GM12874 (cell line): ENCODE data around the gene TPO.

Experiments used
- TF ChIP-seq, protein P1 (sequence below): IDR thresholded peaks from 2 replicates; pipeline ENCODE4 v1.5.1; 2011; ENCODE audit warnings: low read depth, mild to moderate bottlenecking, control low read depth, low read length, moderate library complexity; ENCODE audit not compliant: insufficient read depth

The TPO gene

DNA sequence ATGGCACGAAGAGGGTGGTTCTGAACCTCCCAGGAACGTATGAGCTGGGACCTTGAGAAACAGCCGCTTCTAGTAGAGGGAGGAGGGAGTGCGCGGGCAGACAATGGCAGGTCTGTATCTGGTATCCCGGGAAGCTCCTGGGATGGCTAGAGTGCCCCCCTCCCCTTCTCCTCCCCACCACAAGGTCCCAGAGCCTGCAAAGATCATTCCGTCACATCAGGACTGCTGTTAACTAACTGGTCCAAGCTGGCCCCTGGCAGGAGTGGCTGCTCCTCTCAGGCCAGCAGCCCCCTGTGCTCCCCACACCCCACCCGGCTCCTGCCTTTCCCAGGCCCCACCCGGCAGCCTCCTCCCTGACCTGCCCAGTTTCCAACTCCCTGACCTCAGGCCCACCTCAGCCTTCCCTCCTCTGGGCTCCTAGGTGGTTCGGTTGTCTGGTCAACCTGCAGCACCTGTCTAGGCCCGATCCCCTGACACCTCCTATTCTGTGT lies 75.0 kb downstream of the TPO start:
- TF ChIP-seq, protein P1, sequence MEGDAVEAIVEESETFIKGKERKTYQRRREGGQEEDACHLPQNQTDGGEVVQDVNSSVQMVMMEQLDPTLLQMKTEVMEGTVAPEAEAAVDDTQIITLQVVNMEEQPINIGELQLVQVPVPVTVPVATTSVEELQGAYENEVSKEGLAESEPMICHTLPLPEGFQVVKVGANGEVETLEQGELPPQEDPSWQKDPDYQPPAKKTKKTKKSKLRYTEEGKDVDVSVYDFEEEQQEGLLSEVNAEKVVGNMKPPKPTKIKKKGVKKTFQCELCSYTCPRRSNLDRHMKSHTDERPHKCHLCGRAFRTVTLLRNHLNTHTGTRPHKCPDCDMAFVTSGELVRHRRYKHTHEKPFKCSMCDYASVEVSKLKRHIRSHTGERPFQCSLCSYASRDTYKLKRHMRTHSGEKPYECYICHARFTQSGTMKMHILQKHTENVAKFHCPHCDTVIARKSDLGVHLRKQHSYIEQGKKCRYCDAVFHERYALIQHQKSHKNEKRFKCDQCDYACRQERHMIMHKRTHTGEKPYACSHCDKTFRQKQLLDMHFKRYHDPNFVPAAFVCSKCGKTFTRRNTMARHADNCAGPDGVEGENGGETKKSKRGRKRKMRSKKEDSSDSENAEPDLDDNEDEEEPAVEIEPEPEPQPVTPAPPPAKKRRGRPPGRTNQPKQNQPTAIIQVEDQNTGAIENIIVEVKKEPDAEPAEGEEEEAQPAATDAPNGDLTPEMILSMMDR, result no peak

DNA sequence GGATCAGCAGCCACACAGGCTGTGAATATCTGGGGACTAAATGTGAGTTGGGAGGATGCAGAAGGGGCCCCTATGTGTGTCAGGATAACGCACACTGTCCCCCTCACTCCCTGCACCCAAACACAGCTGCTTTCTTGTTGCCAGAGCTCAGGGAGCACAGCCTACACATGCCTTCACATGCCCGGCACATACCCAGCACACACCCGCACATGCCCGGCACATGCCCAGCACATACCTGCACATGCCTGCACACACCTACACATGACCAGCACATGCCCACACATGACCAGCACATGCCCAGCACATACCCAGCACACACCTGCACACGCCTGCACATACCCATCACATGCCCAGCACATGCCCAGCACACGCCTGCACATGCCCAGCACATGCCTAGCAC lies 75.6 kb downstream of the TPO start:
- TF ChIP-seq, protein P1, result no peak

DNA sequence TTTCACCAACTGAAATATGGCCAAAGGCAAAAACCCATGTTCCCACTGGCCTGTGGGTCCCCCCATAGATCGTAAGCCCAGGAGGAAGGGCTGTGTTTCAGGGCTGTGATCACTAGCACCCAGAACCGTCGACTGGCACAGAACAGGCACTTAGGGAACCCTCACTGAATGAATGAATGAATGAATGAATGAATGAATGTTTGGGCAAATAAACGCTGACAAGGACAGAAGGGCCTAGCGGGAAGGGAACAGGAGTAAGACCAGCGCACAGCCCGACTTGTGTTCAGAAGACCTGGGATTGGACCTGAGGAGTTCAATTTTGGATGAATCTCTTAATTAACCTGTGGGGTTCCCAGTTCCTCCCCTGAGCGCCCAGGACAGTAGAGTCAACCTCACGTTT lies 76.2 kb downstream of the TPO start:
- TF ChIP-seq, protein P1, result no peak

DNA sequence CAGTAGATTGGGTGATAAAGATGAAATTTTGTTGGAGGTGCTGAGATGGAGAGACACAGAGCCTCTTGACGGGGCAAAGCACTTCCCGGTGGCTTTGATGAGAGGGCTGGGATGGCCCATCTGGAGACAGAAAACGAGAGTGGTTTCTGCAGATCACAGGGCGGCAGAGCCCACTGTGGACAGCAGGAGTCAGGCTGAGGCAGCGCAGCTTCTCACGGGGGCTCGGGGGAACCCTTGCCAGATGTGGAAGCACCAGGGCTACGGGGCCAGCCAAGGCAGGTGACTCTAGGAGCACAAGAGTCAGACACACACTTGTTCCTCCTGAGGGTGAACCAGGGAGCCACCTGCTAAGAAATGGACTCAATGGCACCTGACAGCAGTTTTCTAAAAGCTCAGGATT lies 78.5 kb downstream of the TPO start:
- TF ChIP-seq, protein P1, result no peak

DNA sequence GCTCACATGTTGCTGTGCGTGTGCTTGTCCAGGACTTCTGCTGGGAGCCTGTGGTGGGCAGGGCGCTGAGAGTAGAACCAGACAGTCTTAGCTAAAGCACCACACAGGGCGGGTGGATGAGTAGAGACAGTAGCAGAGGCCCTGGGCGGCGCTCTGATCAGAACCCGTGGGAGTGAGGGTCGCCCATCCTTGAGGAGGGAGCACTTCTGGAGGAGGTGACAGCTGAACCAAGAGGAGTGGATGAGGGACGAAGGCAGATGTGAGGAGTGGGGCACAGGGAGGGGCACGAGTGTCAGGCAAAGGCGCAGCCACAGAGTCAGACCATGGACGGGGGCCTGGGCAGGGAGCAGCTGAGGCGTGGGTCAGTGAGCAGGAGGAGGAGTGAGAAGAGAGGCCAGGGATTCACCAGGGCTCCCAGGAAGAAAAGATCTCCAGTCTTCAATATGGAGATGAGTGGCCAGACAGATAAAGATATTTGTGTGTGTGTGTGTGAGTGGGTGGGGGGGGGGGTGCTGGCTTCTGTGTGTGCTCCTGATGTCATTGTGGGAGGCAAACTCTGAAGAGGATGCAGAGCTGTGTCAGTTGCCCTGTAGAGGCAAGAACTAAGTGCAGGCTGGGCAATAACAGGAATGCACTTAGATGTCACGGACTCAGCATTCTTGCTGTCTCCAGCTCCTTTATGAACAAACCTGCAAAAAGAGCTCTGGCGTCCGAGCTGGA lies 79.6 kb downstream of the TPO start:
- TF ChIP-seq, protein P1, result no peak

DNA sequence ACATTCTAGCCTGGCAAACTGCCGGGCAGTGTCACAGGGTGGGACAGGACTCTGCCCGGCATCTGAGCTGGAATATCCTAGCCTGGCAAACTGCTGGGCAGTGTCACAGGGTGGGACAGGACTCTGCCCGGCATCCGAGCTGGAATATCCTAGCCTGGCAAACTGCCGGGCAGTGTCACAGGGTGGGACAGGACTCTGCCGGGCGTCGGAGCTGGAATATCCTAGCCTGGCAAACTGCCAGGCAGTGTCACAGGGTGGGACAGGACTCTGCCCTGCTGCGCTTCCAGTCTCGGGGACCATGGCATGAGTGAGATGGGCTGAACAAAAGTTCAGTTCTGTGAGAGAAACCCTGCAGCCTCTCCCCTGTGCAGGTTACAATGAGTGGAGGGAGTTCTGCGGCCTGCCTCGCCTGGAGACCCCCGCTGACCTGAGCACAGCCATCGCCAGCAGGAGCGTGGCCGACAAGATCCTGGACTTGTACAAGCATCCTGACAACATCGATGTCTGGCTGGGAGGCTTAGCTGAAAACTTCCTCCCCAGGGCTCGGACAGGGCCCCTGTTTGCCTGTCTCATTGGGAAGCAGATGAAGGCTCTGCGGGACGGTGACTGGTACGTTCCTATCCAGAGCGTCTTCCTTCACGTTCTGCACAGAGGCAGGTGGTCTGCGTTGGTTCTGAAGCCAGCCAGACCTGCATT lies 80.3 kb downstream of the TPO start:
- TF ChIP-seq, protein P1, result no peak

DNA sequence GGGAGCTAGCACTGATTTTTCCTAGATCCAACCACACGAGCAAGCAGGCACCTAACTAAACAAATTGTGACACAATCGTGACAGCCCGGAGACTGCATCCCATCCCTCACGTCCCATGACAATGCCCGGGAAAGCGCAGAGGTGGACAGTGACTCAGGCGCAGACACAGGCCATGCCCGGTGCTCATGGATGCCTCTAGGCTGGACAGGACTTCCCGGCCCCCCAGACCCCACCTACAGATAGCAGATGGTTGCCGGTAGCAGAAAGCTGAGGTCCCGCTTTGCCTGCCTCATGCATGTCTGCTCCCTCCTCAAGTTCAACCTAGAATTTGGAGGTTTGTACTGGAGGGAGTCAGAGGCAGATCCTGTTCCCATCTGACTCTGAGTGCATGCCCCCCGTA lies 81.0 kb downstream of the TPO start:
- TF ChIP-seq, protein P1, result no peak
